ENCODE measurements around the gene PTPRB.
A peak's percentile ranks its signal among the peaks of the same experiment; 100 is the strongest.

Gene PTPRB

DNA sequence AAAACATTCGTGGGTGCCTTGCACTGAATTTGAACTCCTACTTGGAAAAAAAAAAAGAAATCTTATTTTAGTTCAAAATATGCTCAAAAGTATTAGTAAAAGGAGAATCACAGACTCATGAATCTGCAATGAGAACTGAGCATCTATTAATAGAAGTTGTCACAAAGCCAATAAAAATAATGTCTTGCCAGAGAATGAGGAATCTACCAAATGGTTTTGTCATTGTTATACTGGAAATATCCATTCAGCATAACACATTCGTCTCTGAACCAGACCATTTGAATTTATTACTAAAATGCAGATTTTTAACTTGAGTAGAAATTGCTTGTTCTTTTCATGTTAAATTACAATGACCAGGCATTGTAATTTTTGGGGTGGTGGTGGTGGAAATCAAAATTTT lies 11.6 kb upstream of the PTPRB start:
- H3K4me3 ChIP-seq (ENCODE audit: insufficient read depth in 1 of 2, low read depth in 1 of 2, low read length in 2 of 2), result no peak overlapping the region
- no peak overlapping the region for H4K91ac ChIP-seq (ENCODE audit: low read length)
- H2AFZ ChIP-seq (ENCODE audit: low read depth, low read length), result no peak overlapping the region
- no peak overlapping the region for H2BK15ac ChIP-seq (ENCODE audit: low read depth, poor library complexity, severe bottlenecking)
- no peaks in the 10 kb centered on the region for H3K9me3 ChIP-seq (ENCODE audit: control insufficient read depth, low read length)
- H3K9ac ChIP-seq (ENCODE audit: low read length), result peak overlapping the region; percentile 34
- no peaks in the 10 kb centered on the region for H3K27me3 ChIP-seq (ENCODE audit: control insufficient read depth in 1 of 2, insufficient read depth in 1 of 2, low read length in 2 of 2)
- H2BK120ac ChIP-seq (ENCODE audit: low read depth, low read length), result no peak overlapping the region
- no peak overlapping the region for H3K4me2 ChIP-seq (ENCODE audit: low read length, poor library complexity, severe bottlenecking)
- DNase-seq, result no peak
- H2AK5ac ChIP-seq (ENCODE audit: low read length, severe bottlenecking), result no peak overlapping the region
- H4K8ac ChIP-seq (ENCODE audit: low read length), result no peak overlapping the region
- no peak overlapping the region for H2BK5ac ChIP-seq (ENCODE audit: low read depth, low read length, poor library complexity, severe bottlenecking)
- H2BK12ac ChIP-seq (ENCODE audit: low read length in 2 of 2), result peak overlapping the region in 1 of 2 experiments; percentile 41
- no peaks in the 10 kb centered on the region for H3K36me3 ChIP-seq (ENCODE audit: control insufficient read depth in 1 of 2, insufficient read depth in 2 of 2, low read depth in 1 of 2, low read length in 2 of 2)
- peaks cover 3% of the 10 kb centered on the region for H3K4me1 ChIP-seq (ENCODE audit: control insufficient read depth, insufficient read depth, low read depth, low read length)
- H3K18ac ChIP-seq (ENCODE audit: low read depth in 1 of 2, low read length in 2 of 2), result no peak overlapping the region
- no peak overlapping the region for H3K4ac ChIP-seq (ENCODE audit: low read depth in 1 of 2, low read length in 2 of 2)
- H3K23ac ChIP-seq (ENCODE audit: low read length in 2 of 2), result no peak overlapping the region
- H3K27ac ChIP-seq (ENCODE audit: low read length, poor library complexity, severe bottlenecking), result peak overlapping the region; percentile 59
- H3K79me1 ChIP-seq (replicated peaks; ENCODE audit: low read length, poor library complexity, severe bottlenecking), result no peaks in the 10 kb centered on the region
- no CpG with 5 or more reads among the region's 2 CpGs for WGBS
- H3K14ac ChIP-seq (ENCODE audit: low read length in 2 of 2), result no peak overlapping the region

DNA sequence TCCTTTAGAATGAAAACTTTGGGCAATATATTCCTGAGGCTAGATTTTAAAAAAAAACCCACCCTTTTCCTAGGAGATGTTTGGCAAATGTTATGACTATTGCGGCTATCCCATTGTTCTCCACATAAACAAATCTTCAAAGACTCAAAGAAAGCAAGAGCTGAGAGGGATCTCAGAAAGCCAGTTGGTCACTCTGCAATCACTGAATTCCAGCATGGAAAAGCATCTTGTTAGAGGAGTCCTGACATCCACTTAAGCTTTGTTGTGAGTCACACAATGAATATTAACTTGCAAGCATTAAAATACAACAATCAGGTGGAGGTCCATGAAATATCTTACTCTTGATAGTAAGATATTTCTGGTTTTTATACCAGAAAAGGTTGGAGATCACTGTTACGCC lies 11.0 kb upstream of the PTPRB start:
- Histone ChIP-seq H3K79me1 (replicated peaks; ENCODE audit: low read length, poor library complexity, severe bottlenecking) (no peaks in the 10 kb centered on the region), H2BK5ac (ENCODE audit: low read depth, low read length, poor library complexity, severe bottlenecking) (peak overlapping the region; percentile 46), H3K23ac (ENCODE audit: low read length in 2 of 2) (no peak overlapping the region), H3K4me3 (ENCODE audit: insufficient read depth in 1 of 2, low read depth in 1 of 2, low read length in 2 of 2) (no peak overlapping the region), H4K91ac (ENCODE audit: low read length) (no peak overlapping the region), H2BK120ac (ENCODE audit: low read depth, low read length) (no peak overlapping the region), H3K27ac (ENCODE audit: low read length, poor library complexity, severe bottlenecking) (peak overlapping the region; percentile 59), H4K8ac (ENCODE audit: low read length) (no peak overlapping the region), H3K27me3 (ENCODE audit: control insufficient read depth in 1 of 2, insufficient read depth in 1 of 2, low read length in 2 of 2) (no peaks in the 10 kb centered on the region), H2BK12ac (ENCODE audit: low read length in 2 of 2) (no peak overlapping the region), H3K18ac (ENCODE audit: low read depth in 1 of 2, low read length in 2 of 2) (no peak overlapping the region), H3K4me2 (ENCODE audit: low read length, poor library complexity, severe bottlenecking) (no peak overlapping the region), H2AFZ (ENCODE audit: low read depth, low read length) (no peak overlapping the region), H2AK5ac (ENCODE audit: low read length, severe bottlenecking) (peak overlapping the region; percentile 80), H3K36me3 (ENCODE audit: control insufficient read depth in 1 of 2, insufficient read depth in 2 of 2, low read depth in 1 of 2, low read length in 2 of 2) (no peaks in the 10 kb centered on the region), H3K14ac (ENCODE audit: low read length in 2 of 2) (no peak overlapping the region), H3K9ac (ENCODE audit: low read length) (peak overlapping the region; percentile 34), H3K4ac (ENCODE audit: low read depth in 1 of 2, low read length in 2 of 2) (no peak overlapping the region), H3K9me3 (ENCODE audit: control insufficient read depth, low read length) (no peaks in the 10 kb centered on the region), H2BK15ac (ENCODE audit: low read depth, poor library complexity, severe bottlenecking) (no peak overlapping the region), H3K4me1 (ENCODE audit: control insufficient read depth, insufficient read depth, low read depth, low read length) (peaks cover 3% of the 10 kb centered on the region)
- no peak for DNase-seq
- 77% methylated on average over 2 of the region's 2 CpGs for WGBS

- no peaks in the 10 kb centered on the region for H3K79me1 ChIP-seq (replicated peaks; ENCODE audit: low read length, poor library complexity, severe bottlenecking)
- peaks cover 3% of the 10 kb centered on the region for H3K4me1 ChIP-seq (ENCODE audit: control insufficient read depth, insufficient read depth, low read depth, low read length)
- no peak overlapping the region for H2AFZ ChIP-seq (ENCODE audit: low read depth, low read length)
- H2BK5ac ChIP-seq (ENCODE audit: low read depth, low read length, poor library complexity, severe bottlenecking), result no peak overlapping the region
- no peak overlapping the region for H3K18ac ChIP-seq (ENCODE audit: low read depth in 1 of 2, low read length in 2 of 2)
- H3K27me3 ChIP-seq (ENCODE audit: control insufficient read depth in 1 of 2, insufficient read depth in 1 of 2, low read length in 2 of 2), result no peaks in the 10 kb centered on the region
- no peak overlapping the region for H2AK5ac ChIP-seq (ENCODE audit: low read length, severe bottlenecking)
- H3K9ac ChIP-seq (ENCODE audit: low read length), result peak overlapping the region; percentile 73
- whole genome bisulfite sequencing, result no CpG with 5 or more reads among the region's 1 CpG
- no peak overlapping the region for H3K4me2 ChIP-seq (ENCODE audit: low read length, poor library complexity, severe bottlenecking)
- no peak overlapping the region for H3K23ac ChIP-seq (ENCODE audit: low read length in 2 of 2)
- H3K14ac ChIP-seq (ENCODE audit: low read length in 2 of 2), result no peak overlapping the region
- no peak overlapping the region for H3K4me3 ChIP-seq (ENCODE audit: insufficient read depth in 1 of 2, low read depth in 1 of 2, low read length in 2 of 2)
- H4K91ac ChIP-seq (ENCODE audit: low read length), result no peak overlapping the region
- H2BK120ac ChIP-seq (ENCODE audit: low read depth, low read length), result no peak overlapping the region
- H3K27ac ChIP-seq (ENCODE audit: low read length, poor library complexity, severe bottlenecking), result peak overlapping the region; percentile 28
- no peak for DNase-seq
- no peak overlapping the region for H3K4ac ChIP-seq (ENCODE audit: low read depth in 1 of 2, low read length in 2 of 2)
- no peaks in the 10 kb centered on the region for H3K9me3 ChIP-seq (ENCODE audit: control insufficient read depth, low read length)
- H4K8ac ChIP-seq (ENCODE audit: low read length), result no peak overlapping the region
- no peak overlapping the region for H2BK12ac ChIP-seq (ENCODE audit: low read length in 2 of 2)
- H3K36me3 ChIP-seq (ENCODE audit: control insufficient read depth in 1 of 2, insufficient read depth in 2 of 2, low read depth in 1 of 2, low read length in 2 of 2), result no peaks in the 10 kb centered on the region
- no peak overlapping the region for H2BK15ac ChIP-seq (ENCODE audit: low read depth, poor library complexity, severe bottlenecking)
Observed at GRCh38 chr12:70646850-70647249, 9.6 kb upstream of the PTPRB start.

DNA sequence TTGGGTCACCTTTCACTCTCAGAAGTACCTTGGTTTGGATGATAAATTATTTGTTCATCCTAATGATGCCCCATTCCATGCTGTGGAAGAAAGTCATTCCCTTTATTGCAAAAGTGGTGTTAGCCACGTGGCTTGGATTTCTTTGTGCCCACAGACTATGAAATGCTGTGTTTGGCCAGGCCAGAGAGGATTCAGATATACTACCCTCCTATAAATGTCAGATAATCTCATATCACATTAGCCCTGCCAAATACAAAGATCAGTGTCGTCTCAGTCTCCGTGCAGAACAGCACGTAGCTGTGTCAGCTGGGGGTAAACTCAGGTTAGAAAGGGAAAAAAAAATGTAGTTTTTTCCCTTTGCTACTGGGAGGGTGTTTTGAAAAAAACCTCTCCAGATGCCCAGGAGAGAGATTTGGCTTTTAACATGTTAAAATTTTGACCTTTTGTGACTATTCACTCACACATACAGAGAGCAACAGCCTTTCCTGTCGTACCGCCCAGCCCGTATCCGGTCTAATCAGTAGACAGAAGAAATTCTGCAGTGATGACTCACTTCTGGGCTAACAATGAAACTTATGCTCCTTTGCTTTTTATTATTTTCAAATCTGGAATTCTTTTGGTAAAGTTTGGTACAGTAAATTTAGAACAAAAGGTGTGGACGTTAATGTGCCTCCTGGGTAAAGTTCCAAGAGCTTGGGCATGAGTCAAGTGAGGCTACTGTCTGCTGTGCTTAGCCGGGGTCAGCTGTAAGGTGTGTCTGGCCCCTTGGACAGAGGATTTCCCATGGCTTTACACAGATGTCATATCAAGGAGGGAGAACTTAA lies 8.5 kb upstream of the PTPRB start:
- Histone ChIP-seq H2AK5ac (ENCODE audit: low read length, severe bottlenecking) (peak overlapping the region; percentile 90), H4K8ac (ENCODE audit: low read length) (peak overlapping the region; percentile 29), H3K4me2 (ENCODE audit: low read length, poor library complexity, severe bottlenecking) (peak overlapping the region; percentile 31), H3K79me1 (replicated peaks; ENCODE audit: low read length, poor library complexity, severe bottlenecking) (no peaks in the 10 kb centered on the region), H3K4ac (ENCODE audit: low read depth in 1 of 2, low read length in 2 of 2) (no peak overlapping the region), H3K4me3 (ENCODE audit: insufficient read depth in 1 of 2, low read depth in 1 of 2, low read length in 2 of 2) (peak overlapping the region in 1 of 2 experiments; percentile 55), H4K91ac (ENCODE audit: low read length) (no peak overlapping the region), H2BK120ac (ENCODE audit: low read depth, low read length) (no peak overlapping the region), H3K23ac (ENCODE audit: low read length in 2 of 2) (no peak overlapping the region), H2BK15ac (ENCODE audit: low read depth, poor library complexity, severe bottlenecking) (no peak overlapping the region), H2BK12ac (ENCODE audit: low read length in 2 of 2) (peak overlapping the region; percentile 80 to 89), H3K4me1 (ENCODE audit: control insufficient read depth, insufficient read depth, low read depth, low read length) (peaks cover 3% of the 10 kb centered on the region), H3K27me3 (ENCODE audit: control insufficient read depth in 1 of 2, insufficient read depth in 1 of 2, low read length in 2 of 2) (no peaks in the 10 kb centered on the region), H3K18ac (ENCODE audit: low read depth in 1 of 2, low read length in 2 of 2) (peak overlapping the region; percentile 65 to 76), H2BK5ac (ENCODE audit: low read depth, low read length, poor library complexity, severe bottlenecking) (peak overlapping the region; percentile 36), H2AFZ (ENCODE audit: low read depth, low read length) (no peak overlapping the region), H3K9me3 (ENCODE audit: control insufficient read depth, low read length) (no peaks in the 10 kb centered on the region), H3K27ac (ENCODE audit: low read length, poor library complexity, severe bottlenecking) (peak overlapping the region; percentile 94), H3K36me3 (ENCODE audit: control insufficient read depth in 1 of 2, insufficient read depth in 2 of 2, low read depth in 1 of 2, low read length in 2 of 2) (no peaks in the 10 kb centered on the region), H3K14ac (ENCODE audit: low read length in 2 of 2) (no peak overlapping the region), H3K9ac (ENCODE audit: low read length) (peak overlapping the region; percentile 73)
- peak; percentile 70 for DNase-seq
- WGBS, result 13% methylated on average over 9 of the region's 10 CpGs
